ACC112 (cell line): Measurements from ENCODE around the gene FAN1.

Experiments
- H2AFZ ChIP-seq: fragments of 200-600 bp; sonication (generic); one replicate; pipeline ENCODE4 v1.6.0; 2017; ENCODE audit warnings: antibody characterized with exemption, low read length; ENCODE audit not compliant: unreplicated experiment
- H3K27ac ChIP-seq: fragments of 200-600 bp; sonication (generic); 2 replicates; pipeline ENCODE4 v1.5.1; 2014; ENCODE audit warnings: low read depth, mild to moderate bottlenecking, antibody characterized with exemption, low read length, moderate library complexity
- H3K27me3 ChIP-seq: fragments of 200-600 bp; sonication (generic); 2 replicates; pipeline ENCODE4 v1.6.1; 2014; ENCODE audit warnings: mild to moderate bottlenecking, antibody characterized with exemption, low read length, moderate library complexity, mixed read lengths; ENCODE audit not compliant: insufficient read depth
- H3K36me3 ChIP-seq: fragments of 200-600 bp; sonication (generic); 2 replicates; pipeline ENCODE4 v1.6.1; 2016; ENCODE audit warnings: mild to moderate bottlenecking, antibody characterized with exemption, low read length, moderate library complexity, mixed read lengths; ENCODE audit not compliant: insufficient read depth
- H3K4me1 ChIP-seq: fragments of 200-600 bp; sonication (generic); one replicate; pipeline ENCODE4 v1.6.1; 2016; ENCODE audit warnings: low read length, mixed read lengths; ENCODE audit not compliant: insufficient read depth, unreplicated experiment, control insufficient read depth
- H3K4me3 ChIP-seq: fragments of 200-600 bp; sonication (generic); 2 replicates; pipeline ENCODE4 v1.5.1; 2014; ENCODE audit warnings: mild to moderate bottlenecking, low read depth, low read length
- H3K79me2 ChIP-seq: fragments of 200-600 bp; sonication (generic); one replicate; pipeline ENCODE4 v1.6.0; 2016; ENCODE audit warnings: low read length; ENCODE audit not compliant: control insufficient read depth, unreplicated experiment, insufficient read depth

The FAN1 gene

GRCh38 chr15:30956216-30957124 lies 52.8 kb downstream of the FAN1 start:
- Histone ChIP-seq H3K4me3 (no peak overlapping the region), H3K79me2 (no peaks in the 10 kb centered on the region), H2AFZ (no peak overlapping the region), H3K4me1 (peaks cover 28% of the 10 kb centered on the region), H3K27me3 (no peaks in the 10 kb centered on the region), H3K36me3 (peaks cover 34% of the 10 kb centered on the region), H3K27ac (no peak overlapping the region)

- H3K27me3 ChIP-seq, result no peaks in the 10 kb centered on the region
- H3K36me3 ChIP-seq, result peaks cover 18% of the 10 kb centered on the region
- H2AFZ ChIP-seq, result no peak overlapping the region
- H3K4me3 ChIP-seq, result no peak overlapping the region
- no peak overlapping the region for H3K27ac ChIP-seq
- no peaks in the 10 kb centered on the region for H3K79me2 ChIP-seq
- peaks cover 25% of the 10 kb centered on the region for H3K4me1 ChIP-seq
Measured at GRCh38 chr15:30958219-30958618, 54.5 kb downstream of the FAN1 start.

GRCh38 chr15:30962079-30962478 lies 58.4 kb downstream of the FAN1 start:
- H3K4me1 ChIP-seq, result no peaks in the 10 kb centered on the region
- no peaks in the 10 kb centered on the region for H3K27me3 ChIP-seq
- peaks cover 10% of the 10 kb centered on the region for H3K36me3 ChIP-seq
- H3K79me2 ChIP-seq, result no peaks in the 10 kb centered on the region
- H2AFZ ChIP-seq, result no peak overlapping the region
- no peak overlapping the region for H3K27ac ChIP-seq
- H3K4me3 ChIP-seq, result no peak overlapping the region

GRCh38 chr15:30962659-30963058 lies 58.9 kb downstream of the FAN1 start:
- Histone ChIP-seq H3K4me3 (no peak overlapping the region), H3K27ac (no peak overlapping the region), H3K4me1 (no peaks in the 10 kb centered on the region), H3K36me3 (peaks cover 7% of the 10 kb centered on the region), H3K79me2 (no peaks in the 10 kb centered on the region), H2AFZ (no peak overlapping the region), H3K27me3 (no peaks in the 10 kb centered on the region)

GRCh38 chr15:30963681-30964080 lies 60.0 kb downstream of the FAN1 start:
- Histone ChIP-seq H3K36me3 (no peaks in the 10 kb centered on the region; the same call in 1 of the 2 replicates), H3K79me2 (no peaks in the 10 kb centered on the region), H3K27me3 (no peaks in the 10 kb centered on the region), H2AFZ (no peak overlapping the region), H3K4me3 (no peak overlapping the region), H3K4me1 (no peaks in the 10 kb centered on the region), H3K27ac (no peak overlapping the region)

- no peak overlapping the region for H3K4me3 ChIP-seq
- H3K4me1 ChIP-seq, result peaks cover 10% of the 10 kb centered on the region
- no peak overlapping the region for H2AFZ ChIP-seq
- no peaks in the 10 kb centered on the region for H3K27me3 ChIP-seq
- peaks cover 11% of the 10 kb centered on the region for H3K36me3 ChIP-seq
- no peaks in the 10 kb centered on the region for H3K79me2 ChIP-seq
- no peak overlapping the region for H3K27ac ChIP-seq
Measured at GRCh38 chr15:30969724-30970123, 66.0 kb downstream of the FAN1 start.

- Histone ChIP-seq H3K4me1 (peaks cover 10% of the 10 kb centered on the region), H3K27me3 (no peaks in the 10 kb centered on the region), H2AFZ (no peak overlapping the region), H3K36me3 (peaks cover 11% of the 10 kb centered on the region), H3K4me3 (no peak overlapping the region), H3K27ac (no peak overlapping the region), H3K79me2 (peaks cover 3% of the 10 kb centered on the region)
Measured at GRCh38 chr15:30973379-30973778, 69.7 kb downstream of the FAN1 start.

- peaks cover 11% of the 10 kb centered on the region for H3K36me3 ChIP-seq
- no peaks in the 10 kb centered on the region for H3K27me3 ChIP-seq
- H3K4me3 ChIP-seq, result no peak overlapping the region
- no peak overlapping the region for H2AFZ ChIP-seq
- H3K79me2 ChIP-seq, result peaks cover 5% of the 10 kb centered on the region
- peaks cover 10% of the 10 kb centered on the region for H3K4me1 ChIP-seq
- H3K27ac ChIP-seq, result no peak overlapping the region
Measured at GRCh38 chr15:30974112-30974511, 70.4 kb downstream of the FAN1 start.

- Histone ChIP-seq H3K79me2 (peaks cover 8% of the 10 kb centered on the region), H3K4me1 (no peaks in the 10 kb centered on the region), H3K4me3 (no peak overlapping the region), H3K27me3 (no peaks in the 10 kb centered on the region), H2AFZ (no peak overlapping the region), H3K36me3 (peaks cover 11% of the 10 kb centered on the region; the same call in 1 of the 2 replicates), H3K27ac (no peak overlapping the region)
Measured at GRCh38 chr15:30978328-30978727, 74.6 kb downstream of the FAN1 start.

- no peaks in the 10 kb centered on the region for H3K27me3 ChIP-seq
- H3K79me2 ChIP-seq, result peaks cover 8% of the 10 kb centered on the region
- H3K27ac ChIP-seq, result no peak overlapping the region
- peaks cover 8% of the 10 kb centered on the region; the same call in 1 of the 2 replicates for H3K36me3 ChIP-seq
- peaks cover 2% of the 10 kb centered on the region for H3K4me1 ChIP-seq
- no peak overlapping the region for H2AFZ ChIP-seq
- H3K4me3 ChIP-seq, result no peak overlapping the region
Measured at GRCh38 chr15:30979457-30979856, 75.7 kb downstream of the FAN1 start.

- H3K36me3 ChIP-seq, result peaks cover 15% of the 10 kb centered on the region; the same call in 1 of the 2 replicates
- no peaks in the 10 kb centered on the region for H3K27me3 ChIP-seq
- H3K4me3 ChIP-seq, result no peak overlapping the region
- H3K4me1 ChIP-seq, result peaks cover 14% of the 10 kb centered on the region
- H3K27ac ChIP-seq, result no peak overlapping the region
- peaks cover 8% of the 10 kb centered on the region for H3K79me2 ChIP-seq
- H2AFZ ChIP-seq, result no peak overlapping the region
Measured at GRCh38 chr15:30984118-30984517, 80.4 kb downstream of the FAN1 start.
